ENCODE data around the gene BRD7.
"Not testable (repeated sequence)": the region's sequence is repeated elsewhere in the genome, so short reads cannot be mapped to it uniquely, and the experiment has no call there.

- not testable (repeated sequence) for TF ChIP-seq ZNF621 (tag by site-specific recombination; IDR thresholded peaks at IDR 0.05); ZNF24 (tag by site-specific recombination; IDR thresholded peaks at IDR 0.05); ZBTB11 (tag by site-specific recombination; conservative IDR thresholded peaks at IDR 0.05; ENCODE audit: low read depth); CTCF (tag by site-specific recombination; IDR thresholded peaks at IDR 0.05)
Observed at GRCh38 chr16:50343566-50343965, 25.2 kb downstream of the BRD7 start.

Measured in HEK293 (cell line).